Activated T-cell treated with anti-CD3 and anti-CD28 coated beads for 48 hours (primary cell): ENCODE measurements around the gene RNF212.
"Not testable (repeated sequence)": the region's sequence is repeated elsewhere in the genome, so short reads cannot be mapped to it uniquely, and the experiment has no call there.

Source experiments
- DNase-seq: peaks from one replicate; pipeline ENCODE4 v3.0.0-alpha.2; 2020; ENCODE audit warnings: low read depth

RNF212 gene

DNA sequence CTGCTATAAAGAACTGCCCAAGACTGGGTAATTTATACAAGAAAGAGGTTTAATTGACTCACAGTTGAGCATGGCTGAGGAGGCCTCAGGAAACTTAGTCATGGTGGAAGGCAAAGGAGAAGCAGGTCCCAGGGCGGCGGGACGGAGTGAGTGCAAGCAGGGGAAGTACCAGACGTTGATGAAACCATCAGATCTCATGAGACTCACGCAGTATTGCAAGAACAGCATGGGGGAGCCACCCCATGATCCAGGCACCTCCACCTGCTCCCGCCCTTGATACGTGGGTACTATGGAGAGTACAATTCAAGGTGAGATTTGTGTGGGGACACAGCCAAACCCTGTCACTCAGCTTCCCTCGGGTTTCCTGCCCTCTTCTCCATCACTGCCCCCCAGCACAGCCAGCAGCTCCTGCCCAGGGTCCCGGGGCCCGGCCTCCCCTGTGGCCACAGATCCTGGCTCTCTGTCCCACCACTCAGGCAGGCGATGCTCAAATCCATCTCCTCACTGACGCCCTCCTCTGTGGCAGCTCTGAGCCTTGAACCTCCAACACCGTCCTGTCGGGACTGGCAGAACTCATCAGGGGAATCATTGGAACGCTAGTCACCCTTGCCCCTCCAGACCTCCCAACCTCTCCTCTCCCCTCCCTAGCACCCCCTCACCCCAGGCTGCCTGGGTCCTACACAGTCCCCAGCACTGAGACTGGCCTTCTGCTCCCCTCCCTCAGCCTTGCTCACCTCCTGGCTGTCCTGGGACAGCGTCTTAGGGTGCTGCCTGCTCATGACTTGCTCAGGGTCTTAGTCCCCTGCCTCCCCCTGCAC, 64.4 kb downstream of the RNF212 start:
- peak; percentile 34 for DNase-seq

DNA sequence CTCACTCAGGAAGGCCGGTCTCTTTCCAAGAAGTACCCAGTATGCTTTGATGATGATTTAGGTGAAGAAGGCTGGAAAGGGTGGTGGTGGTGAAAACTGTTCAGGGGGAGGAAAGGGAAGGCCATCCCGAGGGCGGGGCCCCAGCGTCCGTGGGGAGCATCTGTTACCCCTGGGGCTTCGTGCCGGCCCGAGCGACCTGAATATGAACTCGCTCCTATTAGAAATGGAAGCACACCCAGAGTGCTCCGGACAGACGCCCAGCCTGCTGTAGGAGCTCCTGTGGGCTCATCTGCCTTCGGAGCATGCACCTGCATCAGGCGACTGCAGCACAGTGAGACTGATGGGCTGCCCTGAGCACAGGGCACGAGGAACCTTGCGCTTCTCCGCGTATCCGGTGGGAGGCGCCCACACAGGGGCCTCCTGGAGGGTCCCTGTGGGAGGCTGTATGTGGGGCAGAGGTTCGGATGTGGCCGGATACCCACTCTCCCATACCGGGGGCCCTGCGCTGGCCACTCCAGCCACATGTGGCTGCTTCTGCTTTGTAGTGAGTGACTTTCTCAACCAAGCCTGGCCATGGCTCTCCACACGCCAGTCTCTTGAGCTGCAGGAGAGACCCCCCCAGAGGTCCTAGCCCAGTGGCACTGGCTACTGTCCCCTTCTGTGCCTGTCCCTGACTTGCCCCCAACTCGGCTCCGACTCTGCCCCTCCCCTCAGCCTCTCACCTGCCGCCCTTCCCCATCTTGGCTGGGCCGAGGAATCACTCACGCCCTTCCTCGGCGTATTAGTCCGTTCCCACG, 65.2 kb downstream of the RNF212 start:
- DNase-seq: no peak

DNA sequence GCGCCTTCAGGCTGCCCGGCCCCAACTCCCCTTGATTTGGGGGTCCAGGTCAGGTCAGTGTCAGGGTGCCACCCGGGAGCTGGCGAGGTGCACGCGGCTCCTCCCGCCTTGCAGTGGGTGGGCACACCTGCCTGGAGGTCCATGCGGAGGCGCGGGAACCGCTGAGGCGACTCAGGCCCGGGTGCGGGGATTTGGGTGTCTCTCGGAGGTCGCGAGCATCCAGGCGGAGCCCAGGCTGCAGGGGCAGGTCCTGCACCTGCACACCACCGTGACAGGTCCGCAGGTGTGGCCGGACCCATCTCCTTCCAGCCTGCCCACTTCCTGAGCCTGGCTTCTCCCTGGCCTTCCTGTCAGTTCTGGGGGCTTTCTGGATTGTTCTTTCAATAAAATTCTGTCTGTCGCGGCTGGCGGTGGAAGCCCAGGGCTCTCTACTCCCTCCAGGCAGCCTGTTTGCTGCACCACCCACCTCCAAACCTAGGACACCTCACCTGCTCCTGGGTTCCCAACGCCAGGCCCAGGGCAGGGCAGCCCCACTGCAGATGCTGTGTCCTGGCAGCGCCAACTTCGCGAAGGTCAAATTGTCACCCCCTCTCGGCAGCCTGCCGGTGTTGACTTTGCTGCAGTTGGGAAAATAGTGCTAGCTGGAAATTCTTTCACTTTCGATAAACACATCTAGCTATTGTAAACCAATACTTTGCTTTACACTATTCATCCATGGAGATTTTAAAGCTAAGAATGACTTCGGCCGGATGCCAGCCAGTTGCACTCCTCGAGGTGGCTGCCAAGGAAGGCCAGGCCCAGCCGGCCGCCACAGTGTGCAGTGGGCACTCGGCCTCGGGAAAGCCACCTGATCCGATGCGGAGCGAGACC, 66.0 kb downstream of the RNF212 start:
- no peak for DNase-seq

DNA sequence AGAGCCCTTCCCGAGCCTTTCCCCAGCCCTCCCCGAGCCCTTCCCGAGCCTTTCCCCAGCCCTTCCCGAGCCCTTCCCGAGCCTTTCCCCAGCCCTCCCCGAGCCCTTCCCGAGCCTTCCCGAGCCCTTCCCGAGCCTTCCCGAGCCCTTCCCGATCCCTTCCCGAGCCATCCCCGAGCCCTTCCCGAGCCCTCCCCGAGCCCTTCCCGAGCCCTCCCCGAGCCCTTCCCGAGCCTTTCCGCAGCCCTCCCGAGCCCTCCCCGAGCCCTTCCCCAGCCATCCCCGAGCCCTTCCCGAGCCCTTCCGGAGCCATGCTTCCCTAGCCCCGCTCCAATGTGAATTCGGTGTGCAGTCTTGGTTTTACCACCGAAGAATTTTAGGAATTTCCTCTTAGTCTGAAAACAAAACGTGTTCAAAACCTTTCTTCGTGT, 66.8 kb downstream of the RNF212 start:
- DNase-seq: not testable (repeated sequence)

DNA sequence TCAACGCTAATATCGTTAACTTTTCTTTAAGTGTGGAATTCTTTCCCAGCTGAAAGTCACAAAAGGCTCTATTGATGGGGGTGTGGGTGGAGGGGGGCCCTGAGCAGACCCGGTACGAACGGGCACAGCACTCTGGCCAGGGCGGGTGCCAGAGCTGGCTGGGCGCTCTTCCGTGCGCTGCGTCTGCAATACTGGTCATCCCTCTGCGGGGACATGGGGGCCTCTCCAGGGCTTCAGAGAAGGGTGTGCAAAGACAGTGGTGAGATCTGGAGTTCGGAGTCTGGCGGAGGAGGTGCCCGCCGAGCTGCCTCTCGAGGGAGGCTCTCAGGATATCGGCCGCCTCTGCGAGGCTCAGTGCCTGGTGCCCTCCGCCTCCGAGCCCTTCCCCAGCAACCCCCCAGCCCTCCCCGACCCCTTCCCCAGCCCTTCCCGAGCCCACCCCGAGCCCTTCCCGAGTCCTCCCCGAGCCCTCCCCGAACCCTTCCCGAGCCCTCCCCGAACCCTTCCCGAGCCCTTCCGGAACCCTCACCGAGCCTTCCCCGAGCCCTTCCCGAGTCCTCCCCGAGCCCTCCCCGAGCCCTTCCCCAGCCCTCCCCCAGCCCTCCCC, 67.7 kb downstream of the RNF212 start:
- DNase-seq: no peak

DNA sequence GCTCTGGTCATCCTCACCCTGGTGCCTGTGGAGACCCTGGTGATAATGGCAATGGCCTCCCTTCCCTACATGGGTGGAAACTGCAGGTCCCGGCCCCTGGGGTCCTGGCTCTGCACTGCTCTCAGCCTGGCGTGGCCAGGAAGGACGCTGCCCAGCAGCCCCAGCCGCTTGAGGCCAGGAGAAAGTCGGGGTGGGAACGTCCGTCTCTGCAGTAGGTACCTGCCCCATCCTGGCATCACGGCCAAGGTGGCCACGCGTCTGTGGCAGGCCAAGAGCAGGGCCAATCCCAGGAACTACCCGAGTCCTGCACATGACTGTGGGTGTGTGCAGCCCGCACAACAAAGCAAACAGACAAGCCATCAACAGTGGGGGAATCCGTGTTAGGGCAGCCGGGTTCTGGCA, 68.2 kb downstream of the RNF212 start:
- no peak for DNase-seq

DNA sequence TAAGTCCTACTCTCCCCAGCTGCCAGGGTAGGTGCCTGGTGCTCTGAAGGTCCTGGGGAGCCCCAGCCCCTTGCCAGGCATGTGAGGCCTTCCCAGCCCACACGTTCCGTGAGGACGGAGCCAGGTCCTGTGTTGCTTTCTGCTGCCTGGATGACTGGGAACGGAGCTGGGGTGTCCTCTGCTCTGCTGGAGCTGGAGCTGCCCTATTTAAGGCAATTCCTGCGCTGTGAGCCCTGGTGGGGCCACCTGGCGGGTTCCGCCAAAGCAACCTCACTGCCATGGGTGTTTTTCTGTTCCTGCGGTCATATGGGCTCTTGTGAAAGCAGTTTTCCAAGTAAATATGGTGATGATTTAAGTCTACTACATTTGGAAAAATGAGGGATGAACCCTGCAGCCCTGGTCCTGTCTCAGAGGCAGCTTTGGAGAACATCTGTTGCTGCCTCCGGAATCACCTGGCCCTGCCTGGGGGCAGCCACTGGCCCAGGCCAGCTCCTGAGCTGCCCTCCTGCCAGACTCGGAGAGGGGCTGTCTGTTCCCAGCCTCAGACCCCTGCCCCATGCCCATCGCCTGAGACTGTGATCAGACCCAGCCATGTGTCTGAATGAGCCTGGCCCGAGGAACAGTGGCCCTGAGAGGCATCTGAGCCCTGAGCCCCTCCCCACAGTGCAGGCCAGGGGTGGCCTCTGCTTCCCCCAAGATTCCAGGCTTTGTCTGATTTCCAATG, 68.7 kb downstream of the RNF212 start:
- no peak for DNase-seq

DNA sequence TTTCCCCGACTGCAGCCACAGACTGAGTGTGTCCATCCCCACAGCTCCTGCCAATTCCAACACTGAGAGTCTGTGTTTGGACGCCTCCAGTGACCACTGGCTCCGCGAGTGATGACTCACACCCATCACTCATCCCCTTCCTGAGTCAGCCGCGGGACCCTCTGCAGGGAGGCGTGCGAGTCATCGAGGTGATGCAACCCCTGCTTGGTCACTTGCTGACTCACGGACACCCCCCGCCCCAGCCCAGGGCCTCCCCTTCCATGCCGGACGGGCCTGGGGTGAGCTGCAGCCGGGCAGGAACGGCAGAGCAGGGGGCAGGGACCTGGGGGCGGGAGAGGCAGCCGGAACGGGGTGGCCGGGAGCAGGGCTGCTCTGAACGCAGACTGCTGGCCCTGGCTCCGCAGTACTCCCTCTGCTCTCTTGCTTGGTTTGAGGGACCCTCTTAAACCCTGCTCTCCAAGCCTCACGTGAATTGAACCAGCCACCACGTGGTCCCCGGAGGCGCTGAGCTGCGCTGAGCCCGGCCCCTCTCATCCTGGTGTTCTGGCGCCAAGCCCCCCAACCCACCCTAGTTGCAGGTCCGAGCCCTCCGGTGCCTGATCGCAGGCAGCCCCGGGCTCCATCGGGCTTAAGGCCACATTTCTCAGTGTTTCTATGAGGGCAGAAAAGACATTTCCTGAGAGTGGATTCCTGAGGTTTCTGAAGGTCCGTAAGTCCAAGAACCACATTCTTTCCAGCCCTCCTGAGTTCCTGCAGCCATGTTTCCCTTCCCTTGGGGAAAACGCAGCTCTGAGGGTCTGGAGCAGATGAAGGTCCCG, 69.5 kb downstream of the RNF212 start:
- peak; percentile 50 for DNase-seq

DNA sequence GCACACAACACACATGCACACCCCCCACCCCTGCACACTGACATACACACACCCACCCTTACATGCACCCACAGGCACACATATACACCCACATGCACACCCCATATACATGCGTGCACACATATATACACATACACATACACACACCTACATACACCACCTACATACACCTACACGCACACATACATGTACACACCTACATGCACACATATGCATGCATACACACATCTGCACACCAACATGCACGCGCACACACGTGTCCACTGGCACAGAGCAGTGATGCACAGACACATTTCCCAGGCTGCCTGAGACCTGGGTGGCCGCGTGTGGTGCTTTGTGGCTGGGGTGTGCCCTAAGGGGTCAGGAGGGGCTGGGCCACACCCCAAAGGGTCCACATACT, 70.2 kb downstream of the RNF212 start:
- no peak for DNase-seq

DNA sequence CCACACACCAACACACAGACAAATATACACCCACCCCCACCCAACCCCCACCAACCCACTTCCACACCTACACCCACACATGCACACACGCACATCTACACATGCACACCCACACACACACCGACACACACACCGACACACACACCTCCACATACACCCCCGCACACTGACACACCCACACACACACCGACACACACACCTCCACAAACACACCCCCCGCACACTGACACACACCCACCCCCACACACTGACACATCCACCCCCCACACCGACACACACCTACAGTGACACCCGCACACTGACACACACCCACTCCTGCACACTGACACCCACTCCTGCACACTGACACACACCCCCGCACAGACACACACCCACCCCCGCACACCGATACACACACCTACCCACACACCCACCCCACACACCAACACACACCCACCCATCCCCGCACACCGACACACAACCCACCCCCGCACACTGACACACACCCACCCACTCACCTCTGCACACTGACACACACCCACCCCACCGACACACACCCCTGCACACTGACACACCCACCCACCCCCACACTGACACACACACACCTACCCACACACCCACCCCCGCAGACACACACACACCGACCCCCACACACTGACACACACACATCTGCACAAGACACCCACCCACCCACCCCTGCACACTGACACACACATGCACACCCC, 70.9 kb downstream of the RNF212 start:
- no peak for DNase-seq

DNA sequence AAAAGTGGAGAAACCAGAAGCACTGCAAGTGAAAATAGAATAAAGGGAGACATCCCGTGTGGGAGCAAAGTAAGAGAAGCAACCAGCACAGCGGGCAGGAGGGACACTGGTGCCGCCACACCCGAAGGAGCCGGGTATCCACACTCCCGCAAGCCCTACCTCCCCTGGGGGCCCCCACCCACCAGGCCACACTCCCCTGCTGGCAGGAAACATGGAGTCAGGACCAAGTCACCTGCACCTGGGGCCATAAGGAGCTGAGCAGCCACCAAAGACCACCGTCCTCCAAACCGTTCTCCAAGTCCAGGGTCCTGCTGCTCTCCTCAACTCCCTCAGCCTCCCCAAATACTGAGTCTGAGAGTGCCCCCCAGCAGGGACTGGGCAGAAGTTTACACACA, 71.4 kb downstream of the RNF212 start:
- DNase-seq: no peak

DNA sequence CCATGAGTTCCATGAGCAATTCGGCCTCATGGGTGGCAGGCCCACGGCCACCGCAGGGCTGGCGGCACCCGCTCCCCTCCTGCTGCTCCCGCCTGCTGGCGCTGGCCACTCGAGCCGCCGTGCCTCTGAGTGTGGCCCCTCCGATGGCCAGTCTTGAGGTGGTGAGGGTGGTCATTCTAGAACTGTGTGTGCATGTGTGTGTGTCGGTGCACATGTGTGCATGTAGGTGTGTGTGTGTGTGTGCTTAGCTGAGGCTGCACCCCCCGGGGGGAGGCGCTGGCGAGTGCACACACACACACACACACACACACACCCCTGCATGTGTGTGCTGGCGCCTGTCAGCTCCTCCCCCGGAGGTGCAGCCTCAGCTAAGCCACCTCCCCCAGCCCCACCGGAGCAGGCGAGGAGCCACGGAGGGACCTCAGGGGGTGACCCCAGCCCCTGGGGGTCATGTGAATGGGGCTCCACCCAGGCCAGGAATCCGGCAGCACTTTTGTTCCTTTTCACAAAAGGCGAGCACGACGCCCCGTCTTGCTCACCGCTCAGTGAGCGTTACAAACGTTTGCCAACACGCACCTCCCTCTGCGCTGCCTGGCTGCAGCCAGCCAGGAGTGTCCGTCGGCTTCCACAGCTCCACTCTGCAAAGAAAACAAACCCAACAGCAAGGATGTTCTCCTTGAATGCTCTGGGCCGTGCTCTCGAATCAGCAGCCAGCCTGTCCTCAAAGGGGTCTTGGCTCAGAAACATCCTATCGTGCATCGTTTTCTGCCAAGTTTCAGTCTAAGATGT, 72.0 kb downstream of the RNF212 start:
- DNase-seq: no peak

DNA sequence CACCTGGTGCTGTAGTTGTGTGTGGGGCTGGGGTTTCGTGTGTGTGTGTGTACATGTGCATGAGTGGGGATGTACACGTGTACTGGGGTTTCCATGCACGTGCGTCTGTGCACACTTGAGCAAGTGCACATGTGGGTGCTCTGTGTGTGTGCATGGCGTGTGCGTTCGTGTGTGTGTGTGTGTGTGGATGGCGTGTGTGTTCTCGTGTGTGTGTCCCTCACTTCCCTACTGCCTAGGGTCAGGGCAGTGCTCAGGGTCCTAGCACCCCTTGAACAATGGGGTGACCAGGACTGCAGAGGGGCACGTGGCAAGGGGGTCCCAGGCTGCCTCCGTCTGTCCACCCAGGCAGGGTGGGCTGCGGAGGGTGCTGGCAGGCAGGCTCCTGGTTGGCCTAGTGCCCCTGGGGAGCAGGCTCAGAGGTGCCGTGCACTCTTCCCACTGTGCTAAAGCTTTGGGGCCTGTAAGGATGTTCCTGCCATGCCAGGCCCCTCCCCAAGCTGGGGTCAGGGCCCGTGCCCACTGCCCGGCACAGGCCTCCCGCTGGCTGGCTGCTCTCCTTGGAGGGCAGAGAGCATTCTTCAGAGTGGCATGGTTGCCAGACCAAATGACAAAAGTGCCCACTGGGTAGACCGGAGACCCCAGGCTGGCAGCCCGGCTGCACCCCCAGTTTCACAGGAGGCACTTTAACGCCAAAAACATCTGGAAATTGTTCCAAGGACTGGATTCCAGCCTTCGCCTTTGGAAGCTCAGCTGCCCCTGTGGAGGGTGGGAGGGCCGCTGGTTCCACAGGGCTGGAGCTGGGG, 72.8 kb downstream of the RNF212 start:
- no peak for DNase-seq

DNA sequence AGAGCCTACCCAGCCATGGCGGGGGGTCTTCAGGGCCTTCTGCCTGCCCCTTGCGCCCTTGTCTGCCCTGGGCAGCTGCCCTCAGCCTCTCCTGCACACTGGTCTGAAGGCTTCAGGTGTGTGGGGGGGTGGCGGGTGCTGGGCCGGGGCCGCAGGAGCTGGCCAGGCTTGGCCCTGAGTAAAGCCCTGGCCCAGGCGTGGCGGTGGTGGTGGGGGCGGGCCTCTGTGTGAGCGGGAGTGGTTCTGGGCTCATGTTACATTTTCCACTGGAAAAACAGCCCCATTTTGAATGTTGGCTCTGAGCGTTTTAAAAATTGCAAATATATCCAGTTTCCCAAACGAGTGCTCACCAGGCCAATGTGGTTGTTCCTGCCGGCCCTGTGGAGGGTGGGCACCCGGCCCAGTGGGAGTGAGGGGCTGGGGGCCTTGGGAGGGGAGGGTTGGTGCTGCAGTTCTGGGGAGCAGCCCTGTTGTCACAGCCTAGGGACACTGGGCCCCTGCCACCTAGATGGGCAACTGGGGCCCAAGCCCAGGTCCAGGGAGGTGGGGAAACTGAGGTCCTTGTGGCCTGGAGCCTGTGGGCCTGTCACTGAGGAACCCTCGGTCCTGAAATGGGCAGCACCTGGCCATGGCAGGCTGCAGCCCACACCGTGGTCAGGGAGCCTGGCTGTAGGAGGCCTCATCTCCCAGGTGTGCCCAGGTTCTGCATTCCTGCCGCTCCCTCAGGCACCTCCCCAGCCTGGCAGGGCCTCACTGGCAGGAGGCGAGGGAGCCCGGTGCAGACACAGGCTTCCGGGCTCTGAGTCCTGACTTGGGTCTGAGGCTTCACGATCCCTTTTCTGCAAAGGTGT, 73.6 kb downstream of the RNF212 start:
- DNase-seq: no peak

DNA sequence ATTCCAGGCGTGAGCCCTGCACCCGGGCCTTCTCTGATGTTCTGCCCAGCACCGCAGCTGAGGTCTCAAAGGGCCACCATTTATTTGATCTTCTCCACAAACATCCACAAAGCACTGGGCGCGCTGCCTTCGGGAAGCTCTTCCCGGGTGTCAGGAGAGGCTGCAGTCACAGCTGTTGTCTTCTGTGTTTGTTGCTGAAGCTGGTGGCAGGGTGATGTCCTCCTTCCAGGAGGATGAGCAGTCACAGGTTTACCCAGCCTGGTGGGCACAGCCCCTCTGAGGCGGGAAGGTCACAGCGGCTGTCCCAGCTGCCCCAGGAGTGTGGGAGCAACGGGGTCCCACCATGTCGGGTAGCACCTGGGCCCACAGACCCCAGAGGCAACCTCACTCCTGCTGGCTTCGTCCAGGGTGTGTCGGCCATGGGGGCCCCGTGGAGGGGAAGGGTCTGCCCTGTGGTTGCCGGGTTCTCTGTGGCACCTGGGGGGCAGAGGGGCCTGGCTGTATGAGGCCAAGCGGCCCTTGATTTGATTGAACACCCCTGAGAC, 74.3 kb downstream of the RNF212 start:
- no peak for DNase-seq

DNA sequence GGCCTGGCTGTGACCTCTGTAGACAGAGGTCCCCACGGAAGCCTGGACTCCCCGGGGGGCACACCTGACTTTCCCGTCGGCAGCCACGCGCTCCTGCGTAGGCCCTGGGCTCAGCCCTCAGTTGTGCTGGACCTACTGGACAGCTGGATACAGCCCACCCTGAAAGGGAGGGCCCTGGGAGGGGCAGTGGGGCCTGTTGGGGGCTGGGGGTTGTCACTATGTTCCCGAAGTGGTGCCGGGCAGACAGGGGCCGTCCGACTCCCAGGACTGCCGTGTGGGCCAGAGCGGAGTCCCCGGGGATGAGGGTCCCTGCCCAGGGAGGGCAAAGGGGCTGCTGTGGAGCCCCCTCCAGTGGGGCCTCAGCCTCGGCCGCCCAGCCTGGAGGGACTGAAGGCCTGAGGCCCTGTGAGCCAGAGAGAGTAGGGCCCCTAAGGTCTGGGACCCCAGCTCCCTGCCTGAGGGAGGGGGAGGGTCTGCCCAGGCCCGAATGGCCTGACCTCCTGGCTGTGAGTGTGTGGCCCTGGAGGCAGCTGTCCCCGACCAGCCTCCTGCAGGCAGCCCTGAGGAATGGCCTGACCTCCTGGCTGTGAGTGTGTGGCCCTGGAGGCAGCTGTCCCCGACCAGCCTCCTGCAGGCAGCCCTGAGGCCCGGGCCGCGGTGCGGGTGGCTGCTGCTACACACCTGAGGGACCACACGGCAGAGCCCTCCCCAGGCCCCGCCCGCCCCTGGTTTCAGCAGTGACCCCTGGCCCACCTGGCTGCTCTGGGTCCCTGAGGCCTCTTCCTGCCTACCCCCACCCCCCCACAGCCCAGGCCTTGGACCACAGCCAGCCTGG, 76.2 kb downstream of the RNF212 start:
- no peak for DNase-seq
